Measurements from ENCODE around the gene INSIG2. TPM values are rescaled to one million over a fixed set of nuclear protein-coding genes. Genes with fewer than 3 reads are reported as not detected.

INSIG2 gene
- total RNA-seq, 1 experiment from 2014 or later, result 10.7 TPM

DNA sequence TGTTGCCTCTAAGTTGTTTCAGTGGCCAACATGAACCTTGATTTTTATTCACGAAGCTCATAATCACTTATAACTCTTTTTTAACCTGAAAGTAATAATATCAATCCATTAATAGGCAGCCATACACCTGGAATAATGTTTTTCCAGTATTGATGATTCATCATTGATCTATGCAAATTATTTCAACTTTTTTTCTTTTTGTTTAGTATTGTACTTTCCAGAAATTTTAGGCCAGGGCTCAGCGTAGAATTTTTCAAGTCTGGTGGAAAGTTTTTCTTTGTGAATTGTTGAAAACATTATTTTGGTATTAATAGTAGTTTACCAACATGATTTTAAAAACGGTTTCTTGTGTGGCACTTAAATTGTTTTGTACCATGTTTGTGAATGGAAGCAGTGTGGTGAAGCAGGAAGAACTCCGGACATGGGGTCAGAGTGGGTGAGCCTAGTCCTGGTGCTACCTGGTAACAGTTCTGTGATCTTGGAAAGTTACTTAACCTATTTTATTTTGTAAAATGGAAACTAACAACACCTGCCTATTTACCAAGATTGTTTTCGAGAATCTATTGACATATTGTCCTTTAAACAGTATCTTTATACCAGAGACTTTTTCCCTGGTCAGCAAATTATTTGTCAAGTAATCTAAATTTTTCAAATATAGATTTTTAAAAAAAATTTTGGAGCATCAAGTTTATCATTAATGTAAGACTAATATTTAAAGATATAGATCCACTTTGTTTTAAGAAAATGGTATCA, 2.3 kb downstream of the INSIG2 start (continued):
- TF ChIP-seq, protein P1, sequence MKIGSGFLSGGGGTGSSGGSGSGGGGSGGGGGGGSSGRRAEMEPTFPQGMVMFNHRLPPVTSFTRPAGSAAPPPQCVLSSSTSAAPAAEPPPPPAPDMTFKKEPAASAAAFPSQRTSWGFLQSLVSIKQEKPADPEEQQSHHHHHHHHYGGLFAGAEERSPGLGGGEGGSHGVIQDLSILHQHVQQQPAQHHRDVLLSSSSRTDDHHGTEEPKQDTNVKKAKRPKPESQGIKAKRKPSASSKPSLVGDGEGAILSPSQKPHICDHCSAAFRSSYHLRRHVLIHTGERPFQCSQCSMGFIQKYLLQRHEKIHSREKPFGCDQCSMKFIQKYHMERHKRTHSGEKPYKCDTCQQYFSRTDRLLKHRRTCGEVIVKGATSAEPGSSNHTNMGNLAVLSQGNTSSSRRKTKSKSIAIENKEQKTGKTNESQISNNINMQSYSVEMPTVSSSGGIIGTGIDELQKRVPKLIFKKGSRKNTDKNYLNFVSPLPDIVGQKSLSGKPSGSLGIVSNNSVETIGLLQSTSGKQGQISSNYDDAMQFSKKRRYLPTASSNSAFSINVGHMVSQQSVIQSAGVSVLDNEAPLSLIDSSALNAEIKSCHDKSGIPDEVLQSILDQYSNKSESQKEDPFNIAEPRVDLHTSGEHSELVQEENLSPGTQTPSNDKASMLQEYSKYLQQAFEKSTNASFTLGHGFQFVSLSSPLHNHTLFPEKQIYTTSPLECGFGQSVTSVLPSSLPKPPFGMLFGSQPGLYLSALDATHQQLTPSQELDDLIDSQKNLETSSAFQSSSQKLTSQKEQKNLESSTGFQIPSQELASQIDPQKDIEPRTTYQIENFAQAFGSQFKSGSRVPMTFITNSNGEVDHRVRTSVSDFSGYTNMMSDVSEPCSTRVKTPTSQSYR (CRISPR knock-in tag; IDR thresholded peaks at IDR 0.05), result no peak
- no peak for TF ChIP-seq NFYB (CRISPR knock-in tag; conservative IDR thresholded peaks at IDR 0.05; ENCODE audit: low read depth)
- no peak for TF ChIP-seq FOXJ3 (CRISPR knock-in tag; IDR thresholded peaks at IDR 0.05; ENCODE audit: borderline replicate concordance)

DNA sequence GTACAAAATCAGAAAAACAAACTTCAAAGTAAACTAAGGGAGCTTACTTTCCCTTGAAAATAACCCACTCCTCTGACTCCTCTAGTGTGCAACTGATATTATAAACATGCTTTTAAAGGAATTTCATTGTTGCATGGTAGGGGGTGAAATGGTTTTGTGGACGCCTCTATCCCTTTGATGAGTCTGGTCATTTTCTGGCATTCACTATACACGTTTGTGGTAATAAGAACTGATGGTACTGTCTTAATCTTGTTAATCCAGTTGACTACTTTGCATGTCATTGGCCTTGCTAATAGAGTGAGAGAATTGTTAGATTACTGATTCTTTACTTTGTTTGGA, 2.8 kb downstream of the INSIG2 start:
- ChIA-PET CTCF (no interaction called here), POLR2A (no interaction called here)
- peaks cover 6% of the 10 kb centered on the region for H3K36me3 Mint-ChIP-seq
- no peak for DNase-seq (ENCODE audit: low spot score)
- H3K4me1 Mint-ChIP-seq, result peaks cover 42% of the 10 kb centered on the region
- TF ChIP-seq SMAD4 (CRISPR knock-in tag; IDR thresholded peaks at IDR 0.05), result no peak
- no peak for TF ChIP-seq GRHL2 (CRISPR knock-in tag; IDR thresholded peaks at IDR 0.05; ENCODE audit: insufficient replicate concordance, severe bottlenecking)
- TF ChIP-seq FOXP1 (CRISPR knock-in tag; IDR thresholded peaks at IDR 0.05; ENCODE audit: borderline replicate concordance), result no peak
- TF ChIP-seq, protein P2, sequence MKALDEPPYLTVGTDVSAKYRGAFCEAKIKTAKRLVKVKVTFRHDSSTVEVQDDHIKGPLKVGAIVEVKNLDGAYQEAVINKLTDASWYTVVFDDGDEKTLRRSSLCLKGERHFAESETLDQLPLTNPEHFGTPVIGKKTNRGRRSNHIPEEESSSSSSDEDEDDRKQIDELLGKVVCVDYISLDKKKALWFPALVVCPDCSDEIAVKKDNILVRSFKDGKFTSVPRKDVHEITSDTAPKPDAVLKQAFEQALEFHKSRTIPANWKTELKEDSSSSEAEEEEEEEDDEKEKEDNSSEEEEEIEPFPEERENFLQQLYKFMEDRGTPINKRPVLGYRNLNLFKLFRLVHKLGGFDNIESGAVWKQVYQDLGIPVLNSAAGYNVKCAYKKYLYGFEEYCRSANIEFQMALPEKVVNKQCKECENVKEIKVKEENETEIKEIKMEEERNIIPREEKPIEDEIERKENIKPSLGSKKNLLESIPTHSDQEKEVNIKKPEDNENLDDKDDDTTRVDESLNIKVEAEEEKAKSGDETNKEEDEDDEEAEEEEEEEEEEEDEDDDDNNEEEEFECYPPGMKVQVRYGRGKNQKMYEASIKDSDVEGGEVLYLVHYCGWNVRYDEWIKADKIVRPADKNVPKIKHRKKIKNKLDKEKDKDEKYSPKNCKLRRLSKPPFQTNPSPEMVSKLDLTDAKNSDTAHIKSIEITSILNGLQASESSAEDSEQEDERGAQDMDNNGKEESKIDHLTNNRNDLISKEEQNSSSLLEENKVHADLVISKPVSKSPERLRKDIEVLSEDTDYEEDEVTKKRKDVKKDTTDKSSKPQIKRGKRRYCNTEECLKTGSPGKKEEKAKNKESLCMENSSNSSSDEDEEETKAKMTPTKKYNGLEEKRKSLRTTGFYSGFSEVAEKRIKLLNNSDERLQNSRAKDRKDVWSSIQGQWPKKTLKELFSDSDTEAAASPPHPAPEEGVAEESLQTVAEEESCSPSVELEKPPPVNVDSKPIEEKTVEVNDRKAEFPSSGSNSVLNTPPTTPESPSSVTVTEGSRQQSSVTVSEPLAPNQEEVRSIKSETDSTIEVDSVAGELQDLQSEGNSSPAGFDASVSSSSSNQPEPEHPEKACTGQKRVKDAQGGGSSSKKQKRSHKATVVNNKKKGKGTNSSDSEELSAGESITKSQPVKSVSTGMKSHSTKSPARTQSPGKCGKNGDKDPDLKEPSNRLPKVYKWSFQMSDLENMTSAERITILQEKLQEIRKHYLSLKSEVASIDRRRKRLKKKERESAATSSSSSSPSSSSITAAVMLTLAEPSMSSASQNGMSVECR (CRISPR knock-in tag; IDR thresholded peaks at IDR 0.05; ENCODE audit: borderline replicate concordance), result no peak
- no peak for TF ChIP-seq RORB (CRISPR knock-in tag; IDR thresholded peaks at IDR 0.05)
- TF ChIP-seq E2F1 (CRISPR knock-in tag; IDR thresholded peaks at IDR 0.05), result no peak
- no peak for TF ChIP-seq ZNF512 (CRISPR knock-in tag; IDR thresholded peaks at IDR 0.05; ENCODE audit: borderline replicate concordance)
- TF ChIP-seq, protein P3, sequence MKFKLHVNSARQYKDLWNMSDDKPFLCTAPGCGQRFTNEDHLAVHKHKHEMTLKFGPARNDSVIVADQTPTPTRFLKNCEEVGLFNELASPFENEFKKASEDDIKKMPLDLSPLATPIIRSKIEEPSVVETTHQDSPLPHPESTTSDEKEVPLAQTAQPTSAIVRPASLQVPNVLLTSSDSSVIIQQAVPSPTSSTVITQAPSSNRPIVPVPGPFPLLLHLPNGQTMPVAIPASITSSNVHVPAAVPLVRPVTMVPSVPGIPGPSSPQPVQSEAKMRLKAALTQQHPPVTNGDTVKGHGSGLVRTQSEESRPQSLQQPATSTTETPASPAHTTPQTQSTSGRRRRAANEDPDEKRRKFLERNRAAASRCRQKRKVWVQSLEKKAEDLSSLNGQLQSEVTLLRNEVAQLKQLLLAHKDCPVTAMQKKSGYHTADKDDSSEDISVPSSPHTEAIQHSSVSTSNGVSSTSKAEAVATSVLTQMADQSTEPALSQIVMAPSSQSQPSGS (CRISPR knock-in tag; IDR thresholded peaks at IDR 0.05; ENCODE audit: borderline replicate concordance, low read depth), result no peak
- TF ChIP-seq ZNF416 (CRISPR knock-in tag; IDR thresholded peaks at IDR 0.05), result no peak
- no peak for ATAC-seq
- H3K9me3 Mint-ChIP-seq, result peaks cover 6% of the 10 kb centered on the region
- H3K4me3 Mint-ChIP-seq, result no peak overlapping the region; the same call in 1 of the 2 replicates
- no peaks in the 10 kb centered on the region for H3K27me3 Mint-ChIP-seq (ENCODE audit: low read depth)
- H3K27ac Mint-ChIP-seq, result no peak overlapping the region

Measured in WTC11 (cell line).